ENCODE measurements around the gene IL1RL1. TPM values are rescaled to one million over a fixed set of nuclear protein-coding genes. Genes with fewer than 3 reads are reported as not detected.

The IL1RL1 gene
- total RNA-seq, 1 experiment from 2014 or later = not detected

- TF ChIP-seq ARID4B (CRISPR knock-in tag; IDR thresholded peaks at IDR 0.05; ENCODE audit: borderline replicate concordance) (no peak), ZNF425 (CRISPR knock-in tag; conservative IDR thresholded peaks at IDR 0.05) (no peak), NFE2L1 (CRISPR knock-in tag; IDR thresholded peaks at IDR 0.05) (no peak), PRDM15 (CRISPR knock-in tag; IDR thresholded peaks at IDR 0.05) (no peak), CREB1 (CRISPR knock-in tag; IDR thresholded peaks at IDR 0.05) (no peak), HMGA2 (CRISPR knock-in tag; IDR thresholded peaks at IDR 0.05) (no peak), NR2C2 (CRISPR knock-in tag; IDR thresholded peaks at IDR 0.05) (no peak)
These were observed 54.4 kb downstream of the IL1RL1 start (continued) for GRCh38 chr2:102365763-102366162.

GRCh38 chr2:102366406-102367112 is 55.2 kb downstream of the IL1RL1 start:
- ChIA-PET CTCF (no interaction called here), POLR2A (no interaction called here)
- peaks cover 35% of the 10 kb centered on the region for H3K36me3 Mint-ChIP-seq
- DNase-seq (ENCODE audit: low spot score) (no peak), ATAC-seq (no peak)
- no peak overlapping the region for H3K27ac Mint-ChIP-seq
- peaks cover 6% of the 10 kb centered on the region for H3K4me1 Mint-ChIP-seq
- H3K4me3 Mint-ChIP-seq = no peak overlapping the region
- peaks cover 52% of the 10 kb centered on the region for H3K9me3 Mint-ChIP-seq
- H3K27me3 Mint-ChIP-seq (ENCODE audit: low read depth) = peaks cover 12% of the 10 kb centered on the region
- TF ChIP-seq, protein P1, sequence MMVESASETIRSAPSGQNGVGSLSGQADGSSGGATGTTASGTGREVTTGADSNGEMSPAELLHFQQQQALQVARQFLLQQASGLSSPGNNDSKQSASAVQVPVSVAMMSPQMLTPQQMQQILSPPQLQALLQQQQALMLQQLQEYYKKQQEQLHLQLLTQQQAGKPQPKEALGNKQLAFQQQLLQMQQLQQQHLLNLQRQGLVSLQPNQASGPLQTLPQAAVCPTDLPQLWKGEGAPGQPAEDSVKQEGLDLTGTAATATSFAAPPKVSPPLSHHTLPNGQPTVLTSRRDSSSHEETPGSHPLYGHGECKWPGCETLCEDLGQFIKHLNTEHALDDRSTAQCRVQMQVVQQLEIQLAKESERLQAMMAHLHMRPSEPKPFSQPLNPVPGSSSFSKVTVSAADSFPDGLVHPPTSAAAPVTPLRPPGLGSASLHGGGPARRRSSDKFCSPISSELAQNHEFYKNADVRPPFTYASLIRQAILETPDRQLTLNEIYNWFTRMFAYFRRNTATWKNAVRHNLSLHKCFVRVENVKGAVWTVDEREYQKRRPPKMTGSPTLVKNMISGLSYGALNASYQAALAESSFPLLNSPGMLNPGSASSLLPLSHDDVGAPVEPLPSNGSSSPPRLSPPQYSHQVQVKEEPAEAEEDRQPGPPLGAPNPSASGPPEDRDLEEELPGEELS (CRISPR knock-in tag; IDR thresholded peaks at IDR 0.05) = no peak
- TF ChIP-seq PRRX2 (CRISPR knock-in tag; IDR thresholded peaks at IDR 0.05) (no peak), ZBTB21 (CRISPR knock-in tag; IDR thresholded peaks at IDR 0.05; ENCODE audit: borderline replicate concordance) (no peak), ATF1 (CRISPR knock-in tag; IDR thresholded peaks at IDR 0.05) (no peak), MYBL2 (CRISPR knock-in tag; IDR thresholded peaks at IDR 0.05) (no peak), ZNF512 (CRISPR knock-in tag; IDR thresholded peaks at IDR 0.05; ENCODE audit: borderline replicate concordance) (no peak), ZNF281 (CRISPR knock-in tag; IDR thresholded peaks at IDR 0.05) (no peak)
- TF ChIP-seq, protein P2, sequence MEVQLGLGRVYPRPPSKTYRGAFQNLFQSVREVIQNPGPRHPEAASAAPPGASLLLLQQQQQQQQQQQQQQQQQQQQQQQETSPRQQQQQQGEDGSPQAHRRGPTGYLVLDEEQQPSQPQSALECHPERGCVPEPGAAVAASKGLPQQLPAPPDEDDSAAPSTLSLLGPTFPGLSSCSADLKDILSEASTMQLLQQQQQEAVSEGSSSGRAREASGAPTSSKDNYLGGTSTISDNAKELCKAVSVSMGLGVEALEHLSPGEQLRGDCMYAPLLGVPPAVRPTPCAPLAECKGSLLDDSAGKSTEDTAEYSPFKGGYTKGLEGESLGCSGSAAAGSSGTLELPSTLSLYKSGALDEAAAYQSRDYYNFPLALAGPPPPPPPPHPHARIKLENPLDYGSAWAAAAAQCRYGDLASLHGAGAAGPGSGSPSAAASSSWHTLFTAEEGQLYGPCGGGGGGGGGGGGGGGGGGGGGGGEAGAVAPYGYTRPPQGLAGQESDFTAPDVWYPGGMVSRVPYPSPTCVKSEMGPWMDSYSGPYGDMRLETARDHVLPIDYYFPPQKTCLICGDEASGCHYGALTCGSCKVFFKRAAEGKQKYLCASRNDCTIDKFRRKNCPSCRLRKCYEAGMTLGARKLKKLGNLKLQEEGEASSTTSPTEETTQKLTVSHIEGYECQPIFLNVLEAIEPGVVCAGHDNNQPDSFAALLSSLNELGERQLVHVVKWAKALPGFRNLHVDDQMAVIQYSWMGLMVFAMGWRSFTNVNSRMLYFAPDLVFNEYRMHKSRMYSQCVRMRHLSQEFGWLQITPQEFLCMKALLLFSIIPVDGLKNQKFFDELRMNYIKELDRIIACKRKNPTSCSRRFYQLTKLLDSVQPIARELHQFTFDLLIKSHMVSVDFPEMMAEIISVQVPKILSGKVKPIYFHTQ (CRISPR knock-in tag; IDR thresholded peaks at IDR 0.05) = no peak

All from WTC11 (cell line).